ENCODE measurements around the gene CELSR3. TPM values are rescaled to one million over a fixed set of nuclear protein-coding genes. Genes with fewer than 3 reads are reported as not detected.

CELSR3 gene
- total and polyA plus RNA-seq, 9 donors: 0.23 to 3.4 (median 0.69) TPM

DNA sequence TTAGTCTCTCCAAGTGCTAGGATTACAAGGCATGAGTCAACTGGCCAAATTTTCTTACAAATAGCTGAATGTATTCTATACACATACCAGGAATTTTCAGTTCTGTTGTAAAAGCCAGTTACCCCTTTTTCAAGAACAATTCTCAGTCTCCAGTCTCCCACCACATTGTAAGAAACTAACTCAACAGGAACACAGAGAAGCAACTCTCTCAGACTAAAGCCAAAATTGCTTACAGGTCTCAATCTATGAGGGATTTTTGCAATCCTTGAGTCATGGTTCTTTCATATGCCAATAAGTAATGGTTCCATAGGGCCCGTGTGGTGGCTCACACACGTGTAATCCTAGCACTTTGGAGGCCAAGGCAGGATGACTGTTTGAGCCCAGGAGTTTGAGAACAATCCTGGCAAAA lies 45.8 kb upstream of the CELSR3 start:
- H3K4me1 ChIP-seq (ENCODE audit: insufficient read depth): peaks cover 18% of the 10 kb centered on the region
- no peaks in the 10 kb centered on the region for H3K9me3 ChIP-seq
- no peak overlapping the region for H3K27ac ChIP-seq
- TF ChIP-seq POLR2A (IDR thresholded peaks at IDR 0.05) (no peak), EP300 (IDR thresholded peaks at IDR 0.05) (no peak)
- TF ChIP-seq, protein P1, sequence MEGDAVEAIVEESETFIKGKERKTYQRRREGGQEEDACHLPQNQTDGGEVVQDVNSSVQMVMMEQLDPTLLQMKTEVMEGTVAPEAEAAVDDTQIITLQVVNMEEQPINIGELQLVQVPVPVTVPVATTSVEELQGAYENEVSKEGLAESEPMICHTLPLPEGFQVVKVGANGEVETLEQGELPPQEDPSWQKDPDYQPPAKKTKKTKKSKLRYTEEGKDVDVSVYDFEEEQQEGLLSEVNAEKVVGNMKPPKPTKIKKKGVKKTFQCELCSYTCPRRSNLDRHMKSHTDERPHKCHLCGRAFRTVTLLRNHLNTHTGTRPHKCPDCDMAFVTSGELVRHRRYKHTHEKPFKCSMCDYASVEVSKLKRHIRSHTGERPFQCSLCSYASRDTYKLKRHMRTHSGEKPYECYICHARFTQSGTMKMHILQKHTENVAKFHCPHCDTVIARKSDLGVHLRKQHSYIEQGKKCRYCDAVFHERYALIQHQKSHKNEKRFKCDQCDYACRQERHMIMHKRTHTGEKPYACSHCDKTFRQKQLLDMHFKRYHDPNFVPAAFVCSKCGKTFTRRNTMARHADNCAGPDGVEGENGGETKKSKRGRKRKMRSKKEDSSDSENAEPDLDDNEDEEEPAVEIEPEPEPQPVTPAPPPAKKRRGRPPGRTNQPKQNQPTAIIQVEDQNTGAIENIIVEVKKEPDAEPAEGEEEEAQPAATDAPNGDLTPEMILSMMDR (IDR thresholded peaks at IDR 0.05): no peak
- DNase-seq: no peak
- H3K27me3 ChIP-seq: no peaks in the 10 kb centered on the region
- no peaks in the 10 kb centered on the region for H3K36me3 ChIP-seq
- intact Hi-C loops (cut with DNase I): no loop called here
- 17 to 47% (median 17%) methylated on average over 2 of the region's 2 CpGs for WGBS, 3 donors
- no peak overlapping the region for H3K4me3 ChIP-seq

DNA sequence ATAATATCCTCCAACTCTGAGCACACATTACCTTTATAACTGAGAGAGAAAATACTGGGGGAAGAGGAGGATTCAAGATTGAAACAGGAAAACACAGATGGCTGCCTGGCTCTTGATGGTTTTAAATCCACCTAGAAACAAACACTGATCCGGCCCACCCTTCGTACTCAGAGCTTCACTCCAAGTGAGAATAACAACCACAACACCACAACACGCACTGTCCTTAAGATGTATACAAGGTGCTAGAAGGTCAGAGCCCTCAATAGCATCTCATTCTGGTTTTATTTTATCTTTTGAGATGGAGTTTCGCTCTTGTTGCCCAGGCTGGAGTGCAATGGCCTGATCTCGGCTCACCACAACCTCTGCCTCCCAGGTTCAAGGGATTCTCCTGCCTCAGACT lies 44.5 kb upstream of the CELSR3 start:
- WGBS, 3 donors: 66 to 70% (median 69%) methylated on average over 5 of the region's 5 CpGs
- Histone ChIP-seq H3K27me3 (no peaks in the 10 kb centered on the region), H3K4me1 (ENCODE audit: insufficient read depth) (peaks cover 16% of the 10 kb centered on the region), H3K36me3 (no peaks in the 10 kb centered on the region), H3K4me3 (no peak overlapping the region), H3K9me3 (no peaks in the 10 kb centered on the region), H3K27ac (no peak overlapping the region)
- no peak for DNase-seq
- TF ChIP-seq POLR2A (IDR thresholded peaks at IDR 0.05) (no peak), EP300 (IDR thresholded peaks at IDR 0.05) (no peak)
- TF ChIP-seq, protein P1 (IDR thresholded peaks at IDR 0.05): no peak
- intact Hi-C loops (cut with DNase I): no loop called here

DNA sequence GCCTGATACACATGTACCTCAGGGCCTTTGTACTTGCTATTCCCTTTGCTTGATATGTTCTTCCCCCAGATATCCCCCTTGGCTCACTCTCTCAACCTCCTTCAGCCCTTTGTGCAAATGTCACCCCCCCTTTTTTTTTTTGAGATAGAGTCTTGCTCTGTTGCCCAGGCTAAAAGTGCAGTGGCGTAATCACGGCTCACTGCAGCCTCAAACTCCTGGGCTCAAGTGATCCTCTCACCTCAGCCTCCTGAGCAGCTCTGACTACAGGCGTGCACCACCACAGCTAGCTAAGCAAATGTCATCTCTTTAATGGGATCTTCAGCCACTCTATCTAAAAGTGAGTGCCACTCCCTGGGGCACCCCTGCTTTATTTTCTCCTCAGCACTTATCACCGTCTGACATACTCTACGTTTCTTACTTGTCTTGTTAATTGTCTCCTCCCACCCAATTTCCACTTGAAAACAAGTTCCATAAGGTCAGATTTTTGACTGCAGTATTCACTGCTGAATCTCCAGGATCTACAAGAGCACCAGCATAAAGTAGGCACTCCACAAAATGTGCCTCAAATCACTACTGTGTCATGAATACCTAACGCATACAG lies 39.7 kb upstream of the CELSR3 start:
- H3K4me3 ChIP-seq: no peak overlapping the region
- TF ChIP-seq, protein P1 (IDR thresholded peaks at IDR 0.05): no peak
- TF ChIP-seq EP300 (IDR thresholded peaks at IDR 0.05) (no peak), POLR2A (IDR thresholded peaks at IDR 0.05) (no peak)
- intact Hi-C loops (cut with DNase I): no loop called here
- H3K27me3 ChIP-seq: no peaks in the 10 kb centered on the region
- WGBS, 3 donors: 76 to 82% (median 81%) methylated on average over 6 of the region's 6 CpGs
- H3K9me3 ChIP-seq: no peaks in the 10 kb centered on the region
- peaks cover 3% of the 10 kb centered on the region for H3K4me1 ChIP-seq (ENCODE audit: insufficient read depth)
- DNase-seq: no peak
- H3K27ac ChIP-seq: no peak overlapping the region
- no peaks in the 10 kb centered on the region for H3K36me3 ChIP-seq

DNA sequence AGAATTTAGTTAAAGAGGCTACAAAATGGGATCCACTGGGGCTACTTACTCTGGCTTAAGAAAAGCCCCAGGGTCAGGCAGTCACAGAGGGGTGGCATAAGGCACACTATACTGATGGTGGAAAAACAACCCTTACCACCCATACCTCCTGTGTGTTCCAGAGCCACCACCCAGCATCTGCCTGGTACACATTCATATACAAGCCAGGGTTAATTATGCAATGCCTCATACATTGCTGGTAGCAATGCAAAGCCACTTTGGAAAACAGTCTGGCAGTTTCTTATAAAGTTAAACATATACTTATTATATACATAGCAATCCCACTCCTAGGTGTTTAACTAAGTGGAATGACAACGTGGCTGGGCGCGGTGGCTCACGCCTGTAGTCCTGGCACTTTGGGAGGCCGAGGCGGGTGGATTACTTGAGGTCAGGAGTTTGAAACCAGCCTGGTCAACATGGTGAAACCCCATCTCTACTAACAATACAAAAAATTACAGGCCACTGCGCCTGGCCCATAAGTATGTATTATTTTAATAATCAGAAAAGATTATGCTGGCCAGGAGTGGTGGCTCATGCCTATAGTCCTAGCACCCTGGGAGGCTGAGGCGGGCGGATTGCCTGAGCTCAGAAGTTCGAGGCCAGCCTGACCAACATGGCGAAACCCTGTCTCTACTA lies 38.2 kb upstream of the CELSR3 start:
- H3K36me3 ChIP-seq: no peaks in the 10 kb centered on the region
- TF ChIP-seq POLR2A (IDR thresholded peaks at IDR 0.05) (no peak), EP300 (IDR thresholded peaks at IDR 0.05) (no peak)
- TF ChIP-seq, protein P1 (IDR thresholded peaks at IDR 0.05): no peak
- no peak overlapping the region for H3K4me3 ChIP-seq
- WGBS, 3 donors: 87 to 94% (median 91%) methylated on average over 11 of the region's 11 CpGs
- intact Hi-C loops (cut with DNase I): no loop called here
- DNase-seq: no peak
- H3K9me3 ChIP-seq: no peaks in the 10 kb centered on the region
- no peaks in the 10 kb centered on the region for H3K27me3 ChIP-seq
- peaks cover 4% of the 10 kb centered on the region for H3K4me1 ChIP-seq (ENCODE audit: insufficient read depth)
- H3K27ac ChIP-seq: no peak overlapping the region

Measured in ovary (tissue), 9 donors.